GM19372 (cell line): ENCODE results near the gene CRLF2.
"Not testable (repeated sequence)": the region's sequence is repeated elsewhere in the genome, so short reads cannot be mapped to it uniquely, and the experiment has no call there.

Experiments
- ATAC-seq: cut with Tn5 transposase; IDR thresholded peaks from one replicate; pipeline ENCODE4 v1.9.1; 2021; ENCODE audit warnings: mild to moderate bottlenecking, low read depth, moderate library complexity; ENCODE audit not compliant: unreplicated experiment

CRLF2 gene

DNA sequence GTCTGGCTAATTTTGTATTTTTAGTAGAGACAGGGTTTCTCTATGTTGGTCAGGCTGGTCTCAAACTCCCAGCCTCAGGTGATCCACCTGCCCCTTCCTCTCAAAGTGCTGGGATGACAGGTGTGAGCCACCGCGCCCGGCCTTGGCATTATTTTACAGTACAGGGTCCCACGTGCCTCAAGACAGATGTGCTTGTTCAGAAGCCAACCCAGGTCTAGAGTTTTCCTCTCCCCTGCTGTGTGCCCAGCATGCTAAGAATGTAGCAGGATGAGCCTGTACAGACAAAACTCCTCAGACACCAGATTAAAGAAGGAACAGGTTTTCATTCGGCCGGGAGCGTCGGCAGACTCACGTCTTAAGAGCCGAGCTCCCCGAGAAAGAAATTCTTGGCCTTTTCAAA lies 42.2 kb downstream of the CRLF2 start:
- ATAC-seq, result no peak

DNA sequence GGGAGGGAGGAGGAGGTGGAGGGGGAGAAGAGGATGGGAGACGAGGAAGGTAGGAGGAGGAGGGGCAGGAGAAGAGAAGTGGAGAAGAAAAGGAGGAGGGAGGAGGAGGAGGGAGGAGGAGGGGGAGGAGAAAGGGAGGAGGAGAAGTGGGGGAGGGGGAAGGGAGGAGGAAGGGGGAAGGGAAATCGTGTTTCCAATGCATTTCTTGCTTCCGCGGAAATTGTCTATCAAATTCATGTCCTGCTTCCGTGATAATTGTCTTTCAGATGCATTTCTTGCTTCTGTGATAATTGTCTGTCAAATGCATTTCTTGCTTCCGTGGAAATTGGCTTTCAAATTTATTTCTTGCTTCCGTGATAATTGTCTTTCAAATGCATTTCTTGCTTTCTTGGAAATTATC lies 43.3 kb downstream of the CRLF2 start:
- no peak for ATAC-seq

DNA sequence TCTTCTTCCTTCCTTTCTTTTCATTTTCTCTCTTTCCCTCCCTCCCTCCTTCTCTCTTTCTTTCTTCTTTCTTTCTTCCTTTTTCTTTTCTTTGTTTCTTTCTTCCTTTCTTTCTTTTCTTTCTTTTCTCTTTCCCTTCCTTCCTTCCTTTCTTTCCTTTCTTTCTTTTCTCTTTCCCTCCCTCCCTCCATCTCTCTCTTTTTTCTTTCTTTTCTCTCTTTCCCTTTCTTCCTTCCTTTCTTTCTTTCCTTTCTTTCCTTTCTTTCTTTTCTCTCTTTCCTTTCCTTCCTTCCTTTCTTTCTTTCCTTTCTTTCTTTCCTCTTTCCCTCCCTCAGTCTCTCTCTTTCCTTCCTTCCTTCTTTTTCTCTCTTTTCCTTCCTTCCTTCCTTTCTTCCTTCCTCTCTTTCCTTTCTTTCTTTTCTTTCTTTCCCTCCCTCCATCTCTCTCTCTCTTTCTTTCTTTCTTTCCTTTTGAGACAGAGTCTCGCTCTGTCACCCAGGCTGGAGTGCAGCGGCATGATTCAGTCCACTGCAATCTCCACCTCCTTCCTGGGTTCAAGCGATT lies 44.4 kb downstream of the CRLF2 start:
- ATAC-seq, result no peak

- ATAC-seq, result no peak
These were observed 45.0 kb downstream of the CRLF2 start for GRCh38 chrX:1167466-1167865.

DNA sequence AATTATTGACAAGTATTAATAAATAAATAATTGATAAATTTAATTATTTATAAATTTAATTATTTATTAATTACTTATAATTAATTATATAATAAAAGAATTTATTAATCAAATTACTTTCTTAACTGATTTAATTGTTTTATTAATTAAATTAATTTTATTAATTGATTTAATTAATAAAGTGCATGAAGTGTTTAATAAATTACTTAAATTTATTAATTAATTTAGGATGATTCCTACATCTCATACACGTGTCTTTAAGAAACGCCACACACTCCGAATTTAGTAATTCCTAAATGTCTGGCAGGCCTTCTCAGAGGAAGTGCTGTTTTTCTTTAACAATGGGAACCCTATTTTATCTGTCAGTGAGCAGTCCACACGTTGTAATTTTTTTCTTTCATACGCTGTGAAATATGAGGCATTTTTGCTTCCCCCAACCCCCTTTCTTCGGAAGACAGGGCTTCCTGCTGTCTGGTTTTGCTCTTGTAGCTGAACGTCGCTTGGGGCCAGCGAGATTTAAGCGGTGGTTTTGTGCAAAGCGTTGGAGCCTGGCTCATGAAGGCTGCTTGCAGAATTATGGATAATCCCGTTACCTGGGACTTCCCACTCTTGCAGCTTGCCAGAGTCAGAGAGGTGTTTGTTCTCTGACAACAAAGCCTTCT lies 46.8 kb downstream of the CRLF2 start:
- no peak for ATAC-seq

- no peak for ATAC-seq
These were observed 47.8 kb downstream of the CRLF2 start for GRCh38 chrX:1164322-1165288.

DNA sequence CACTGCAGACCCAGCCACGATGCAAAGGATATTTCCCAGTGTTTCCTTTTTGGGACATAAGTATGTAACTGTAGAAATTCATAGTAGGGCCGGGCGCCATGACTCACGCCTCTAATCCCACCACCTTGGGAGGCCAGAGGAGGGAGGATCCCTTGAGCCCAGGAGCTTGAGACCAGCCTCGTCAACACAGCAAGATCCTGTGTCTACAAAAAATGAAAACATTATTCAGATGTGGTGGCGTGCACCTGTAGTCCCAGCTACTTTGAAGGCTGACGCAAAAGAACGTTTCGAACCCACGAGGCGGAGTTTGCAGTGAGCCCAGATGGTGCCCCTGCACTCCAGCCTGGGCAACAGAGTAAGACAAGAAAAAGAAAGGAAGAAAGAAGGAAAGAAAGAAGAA lies 49.2 kb downstream of the CRLF2 start:
- ATAC-seq, result no peak

- no peak for ATAC-seq
These were observed 50.1 kb downstream of the CRLF2 start for GRCh38 chrX:1162119-1162916.

DNA sequence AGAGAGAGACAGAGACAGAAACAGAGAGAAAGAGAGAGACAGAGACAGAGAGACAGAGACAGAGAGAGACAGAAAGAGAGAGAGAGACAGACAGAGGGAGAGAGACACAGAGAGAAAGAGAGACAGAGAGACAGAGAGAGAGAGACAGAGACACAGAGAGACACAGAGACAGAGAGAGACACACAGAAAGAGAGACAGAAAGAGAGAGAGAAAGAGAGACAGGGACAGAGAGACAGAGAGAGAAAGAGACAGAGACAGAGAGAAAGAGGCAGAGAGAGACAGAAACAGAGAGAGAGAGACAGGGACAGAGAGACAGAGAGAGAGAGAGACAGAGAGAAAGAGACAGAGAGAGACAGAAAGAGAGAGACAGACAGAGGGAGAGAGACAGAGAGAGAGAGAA lies 52.9 kb downstream of the CRLF2 start:
- no peak for ATAC-seq

DNA sequence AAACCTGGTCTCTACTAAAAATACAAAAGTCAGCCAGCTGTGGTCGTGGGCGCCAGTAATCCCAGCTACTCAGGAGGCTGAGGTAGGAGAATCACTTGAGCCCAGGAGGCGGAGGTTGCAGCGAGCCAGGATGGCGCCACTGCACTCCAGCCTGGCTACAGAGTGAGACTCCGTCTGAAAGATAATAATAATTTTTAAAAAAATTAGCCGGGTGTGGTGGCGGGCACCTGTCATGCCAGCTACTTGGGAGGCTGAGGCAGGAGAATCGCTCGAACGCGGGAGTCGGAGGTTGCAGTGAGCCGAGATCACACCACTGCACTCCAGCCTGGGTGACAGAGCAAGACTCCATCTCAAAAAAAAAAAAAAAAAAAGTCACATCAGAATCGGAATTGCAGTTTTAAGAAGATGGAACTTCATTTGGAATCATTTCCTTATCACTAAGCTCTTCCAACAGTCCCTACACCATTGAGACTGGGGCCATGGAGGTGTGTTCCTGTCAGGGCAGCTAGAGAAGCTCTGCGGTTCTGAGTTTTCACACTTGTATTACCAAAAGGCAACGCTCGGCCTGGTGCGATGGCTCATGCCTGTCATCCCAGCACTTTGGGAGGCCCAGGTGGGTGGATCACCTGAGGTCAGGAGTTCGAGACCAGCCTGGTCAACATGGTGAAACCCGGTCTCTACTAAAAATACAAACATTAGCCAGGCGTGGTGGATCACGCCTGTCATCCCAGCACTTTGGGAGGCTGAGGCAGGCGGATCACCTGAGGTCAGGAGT lies 55.6 kb downstream of the CRLF2 start:
- ATAC-seq, result not testable (repeated sequence)

GRCh38 chrX:1153940-1154339 lies 58.5 kb downstream of the CRLF2 start:
- no peak for ATAC-seq

GRCh38 chrX:1152090-1152489 lies 60.4 kb downstream of the CRLF2 start:
- ATAC-seq, result no peak

GRCh38 chrX:1151378-1152077 lies 60.9 kb downstream of the CRLF2 start:
- no peak for ATAC-seq

DNA sequence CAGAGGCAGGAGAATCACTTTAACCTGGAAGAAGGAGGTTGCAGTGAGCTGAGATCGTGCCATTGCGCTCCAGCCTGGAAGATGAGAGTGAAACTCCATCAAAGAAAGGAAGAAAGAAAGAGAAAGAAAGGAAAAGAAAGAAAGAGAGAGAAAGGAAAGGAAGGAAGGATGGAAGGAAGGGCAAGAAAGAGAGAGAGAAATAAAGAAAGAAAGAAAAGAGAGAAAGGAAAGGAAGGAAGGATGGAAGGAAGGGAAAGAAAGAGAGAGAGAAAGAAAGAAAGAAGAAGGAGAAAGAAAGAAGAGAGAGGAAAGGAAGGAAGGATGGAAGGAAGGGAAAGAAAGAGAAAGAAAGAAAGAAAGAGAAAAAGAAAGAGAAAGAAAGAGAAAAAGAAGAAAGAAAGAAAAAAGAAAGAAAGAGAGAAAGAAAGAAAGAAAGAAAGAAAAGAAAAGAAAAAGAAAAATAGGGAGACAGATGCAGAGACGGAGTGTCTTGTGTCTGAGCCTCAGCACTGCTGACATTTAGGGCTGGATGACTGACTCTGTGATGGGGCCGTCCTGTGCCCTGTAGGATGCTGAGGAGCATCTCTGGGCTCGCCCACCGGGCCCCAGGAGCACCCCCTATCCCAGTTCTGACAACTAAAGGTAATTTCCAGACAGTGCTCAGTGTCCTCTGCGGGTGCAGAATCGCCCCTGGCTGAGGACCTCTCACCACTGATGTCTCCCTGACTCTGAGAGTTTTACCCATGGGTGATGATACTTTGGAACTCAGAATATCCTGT lies 61.7 kb downstream of the CRLF2 start:
- no peak for ATAC-seq

DNA sequence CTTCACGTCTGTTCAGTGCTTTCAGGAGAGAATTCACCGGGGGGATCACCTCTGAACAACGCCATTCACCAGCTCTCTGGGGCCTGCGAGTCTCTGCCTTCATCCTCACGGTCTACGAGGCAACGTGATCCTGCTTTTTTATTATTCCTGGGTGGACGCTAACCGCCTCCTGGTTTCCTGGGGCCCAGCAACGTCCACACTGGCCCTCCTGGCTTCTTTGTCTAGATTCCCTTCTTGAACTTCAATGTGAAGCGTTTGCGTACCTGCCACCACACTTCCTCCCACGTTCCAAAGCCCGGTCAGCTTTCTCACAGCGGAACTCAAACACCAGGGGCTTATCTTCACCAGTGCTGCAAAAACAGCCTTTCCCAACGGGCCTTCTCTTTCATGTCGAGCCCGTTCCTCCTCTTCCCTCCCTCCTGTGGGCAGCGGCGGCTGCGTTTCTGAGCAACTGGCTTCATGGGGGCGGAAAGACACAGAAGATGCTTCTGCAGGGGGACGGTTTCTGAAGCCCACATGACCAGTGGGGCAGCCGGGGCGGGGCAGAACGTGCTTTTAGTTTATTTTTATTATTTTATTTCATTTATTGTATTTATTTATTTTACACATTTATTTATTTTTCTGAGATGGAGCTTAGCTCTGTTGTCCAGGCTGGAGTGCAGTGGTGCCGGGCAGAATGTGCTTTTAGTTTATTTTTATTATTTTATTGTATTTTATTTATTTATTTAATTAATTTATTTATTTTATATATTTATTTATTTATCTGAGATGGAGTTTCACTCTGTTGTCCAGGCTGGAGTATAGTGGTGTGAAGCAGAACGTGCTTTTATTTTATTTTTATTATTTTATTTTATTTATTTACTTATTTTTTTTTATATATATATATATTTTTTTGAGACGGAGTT lies 64.6 kb downstream of the CRLF2 start:
- ATAC-seq, result no peak

GRCh38 chrX:1144293-1144692 lies 68.2 kb downstream of the CRLF2 start:
- ATAC-seq, result no peak
